SK-N-SH (cell line): ENCODE data around the gene ARRDC3.

ENCODE experiments used
- YY1 ChIP-seq: IDR thresholded peaks from 2 replicates; pipeline ENCODE4 v1.4.0; 2012; ENCODE audit warnings: low read depth, mild to moderate bottlenecking
- TF ChIP-seq, protein P1 (sequence below): fragments of 200-600 bp; sonication (generic); IDR thresholded peaks from 2 replicates; pipeline ENCODE4 v1.6.1; 2017; ENCODE audit warnings: antibody characterized with exemption, mild to moderate bottlenecking, moderate library complexity

DNA sequence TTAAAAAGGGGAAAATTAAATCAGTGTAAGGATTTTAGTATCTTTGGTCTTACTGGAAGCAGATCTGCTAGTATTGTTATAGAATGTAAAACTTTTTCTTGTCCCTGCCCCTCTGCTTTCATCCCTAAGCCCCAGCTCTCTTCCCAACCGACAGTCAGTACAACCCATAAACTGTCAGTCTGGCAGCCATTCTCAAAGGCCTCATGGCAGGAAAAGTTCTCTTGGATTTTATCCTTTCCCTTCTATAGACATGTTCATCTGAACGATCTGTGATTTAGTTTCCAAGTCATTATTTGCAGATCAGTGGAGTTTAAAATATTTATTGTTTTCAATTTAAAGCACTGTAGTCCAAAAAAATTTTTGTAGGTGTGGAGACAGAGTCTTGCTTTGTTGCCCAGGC is 39.2 kb downstream of the ARRDC3 start:
- TF ChIP-seq, protein P1, sequence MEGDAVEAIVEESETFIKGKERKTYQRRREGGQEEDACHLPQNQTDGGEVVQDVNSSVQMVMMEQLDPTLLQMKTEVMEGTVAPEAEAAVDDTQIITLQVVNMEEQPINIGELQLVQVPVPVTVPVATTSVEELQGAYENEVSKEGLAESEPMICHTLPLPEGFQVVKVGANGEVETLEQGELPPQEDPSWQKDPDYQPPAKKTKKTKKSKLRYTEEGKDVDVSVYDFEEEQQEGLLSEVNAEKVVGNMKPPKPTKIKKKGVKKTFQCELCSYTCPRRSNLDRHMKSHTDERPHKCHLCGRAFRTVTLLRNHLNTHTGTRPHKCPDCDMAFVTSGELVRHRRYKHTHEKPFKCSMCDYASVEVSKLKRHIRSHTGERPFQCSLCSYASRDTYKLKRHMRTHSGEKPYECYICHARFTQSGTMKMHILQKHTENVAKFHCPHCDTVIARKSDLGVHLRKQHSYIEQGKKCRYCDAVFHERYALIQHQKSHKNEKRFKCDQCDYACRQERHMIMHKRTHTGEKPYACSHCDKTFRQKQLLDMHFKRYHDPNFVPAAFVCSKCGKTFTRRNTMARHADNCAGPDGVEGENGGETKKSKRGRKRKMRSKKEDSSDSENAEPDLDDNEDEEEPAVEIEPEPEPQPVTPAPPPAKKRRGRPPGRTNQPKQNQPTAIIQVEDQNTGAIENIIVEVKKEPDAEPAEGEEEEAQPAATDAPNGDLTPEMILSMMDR = no peak
- TF ChIP-seq YY1 = no peak
